ENCODE measurements around the gene GCN1.

Gene GCN1

GRCh38 chr12:120091371-120092090 is 103.0 kb downstream of the GCN1 start:
- no peak for DNase-seq

GRCh38 chr12:120090626-120091295 is 103.8 kb downstream of the GCN1 start:
- no peak for DNase-seq

GRCh38 chr12:120090206-120090605 is 104.3 kb downstream of the GCN1 start:
- DNase-seq, result no peak

- no peak for DNase-seq
Measured at GRCh38 chr12:120089796-120090195, 104.7 kb downstream of the GCN1 start.

GRCh38 chr12:120089105-120089504 is 105.4 kb downstream of the GCN1 start:
- no peak for DNase-seq

GRCh38 chr12:120086801-120087621 is 107.5 kb downstream of the GCN1 start:
- DNase-seq, result peak; percentile 99

GRCh38 chr12:120085920-120086645 is 108.4 kb downstream of the GCN1 start:
- no peak for DNase-seq

GRCh38 chr12:120081641-120082040 is 112.9 kb downstream of the GCN1 start:
- DNase-seq, result no peak

GRCh38 chr12:120079411-120080400 is 114.8 kb downstream of the GCN1 start:
- DNase-seq, result no peak

- DNase-seq, result no peak
Measured at GRCh38 chr12:120078868-120079267, 115.6 kb downstream of the GCN1 start.

- DNase-seq, result no peak
Measured at GRCh38 chr12:120077260-120077659, 117.3 kb downstream of the GCN1 start.

Measured in activated gamma-delta T cell (primary cell).